ENCODE results near the gene EPS8L3.
"Not testable (repeated sequence)": the region's sequence is repeated elsewhere in the genome, so short reads cannot be mapped to it uniquely, and the experiment has no call there.

EPS8L3 gene

DNA sequence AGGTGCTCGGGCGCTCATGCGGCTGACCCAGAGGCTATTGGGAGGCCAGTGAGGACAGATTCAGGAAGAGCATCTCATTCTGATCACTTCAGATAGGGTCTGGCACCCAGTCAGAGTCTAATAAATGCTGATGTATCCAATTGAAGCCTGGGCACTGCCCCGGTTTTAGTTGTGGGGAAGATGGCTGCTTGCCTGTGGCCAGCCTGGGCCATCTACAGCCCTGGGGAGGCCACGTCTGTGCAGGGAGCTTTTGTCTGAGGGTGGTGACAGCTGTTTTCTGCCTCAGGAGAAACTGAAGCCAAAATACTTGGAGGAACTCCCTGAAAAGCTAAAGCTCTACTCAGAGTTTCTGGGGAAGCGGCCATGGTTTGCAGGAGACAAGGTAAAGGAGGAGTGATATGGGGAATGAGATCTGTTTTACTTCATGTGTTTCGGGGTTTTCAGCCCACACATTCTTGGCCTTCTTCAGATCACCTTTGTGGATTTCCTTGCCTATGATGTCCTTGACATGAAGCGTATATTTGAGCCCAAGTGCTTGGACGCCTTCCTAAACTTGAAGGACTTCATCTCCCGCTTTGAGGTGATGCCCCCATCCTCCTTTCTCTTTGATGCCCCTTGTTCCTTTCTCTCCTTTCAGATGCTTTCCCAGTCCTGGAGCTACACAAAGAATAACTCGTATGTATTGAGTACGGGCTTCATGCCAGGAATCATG, 48.9 kb downstream of the EPS8L3 start:
- no peak for FAIRE-seq
- DNase-seq (ENCODE audit: insufficient read length, low spot score), result no peak

DNA sequence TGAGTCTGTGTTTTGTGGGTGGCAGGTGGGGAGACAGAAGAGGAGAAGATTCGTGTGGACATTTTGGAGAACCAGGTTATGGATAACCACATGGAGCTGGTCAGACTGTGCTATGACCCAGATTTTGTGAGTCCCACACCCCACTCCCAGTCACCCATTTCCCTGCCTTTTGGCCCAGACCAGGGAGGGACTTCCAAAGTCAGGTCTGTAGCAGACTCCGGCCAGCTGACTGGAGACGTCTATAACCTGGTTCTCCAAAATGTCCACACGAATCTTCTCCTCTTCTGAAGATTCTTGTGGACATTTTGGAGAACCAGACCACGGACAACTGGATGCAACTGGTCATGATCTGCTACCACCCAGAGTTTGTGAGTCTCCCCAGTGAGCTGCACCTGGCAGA, 50.1 kb downstream of the EPS8L3 start:
- FAIRE-seq (no peak), DNase-seq (ENCODE audit: insufficient read length, low spot score) (no peak)

DNA sequence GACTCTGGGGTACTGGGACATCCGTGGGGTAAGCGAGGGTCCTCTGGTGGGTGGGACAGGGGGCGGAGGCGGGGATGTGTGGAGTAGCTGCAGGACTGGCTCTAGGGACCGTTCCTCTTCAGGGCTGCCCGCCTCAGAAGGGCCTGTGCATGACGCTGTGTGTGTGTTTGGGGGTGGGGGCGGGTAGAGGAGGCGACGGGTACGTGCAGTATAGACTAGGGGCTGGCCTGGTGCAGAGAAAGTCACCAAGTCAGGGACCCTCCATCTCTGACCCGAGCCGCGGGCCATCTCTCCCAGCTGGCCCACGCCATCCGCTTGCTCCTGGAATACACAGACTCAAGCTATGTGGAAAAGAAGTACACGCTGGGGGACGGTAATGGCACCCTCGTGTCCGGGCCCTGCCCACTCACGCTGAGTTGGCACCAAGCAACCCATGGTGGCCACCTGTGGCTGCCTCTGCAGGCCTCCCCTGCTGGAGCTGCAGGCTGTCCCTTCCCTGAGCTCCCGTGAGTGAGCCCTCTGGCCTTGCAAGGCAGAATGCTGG, 51.3 kb downstream of the EPS8L3 start:
- DNase-seq (ENCODE audit: insufficient read length, low spot score), result no peak
- no peak for FAIRE-seq

- not testable (repeated sequence) for FAIRE-seq
These were observed 52.0 kb downstream of the EPS8L3 start, which contains the start of gene GSTM5 for GRCh38 chr1:109711593-109712320. GSTM5 (plus strand) TSS chr1:109712251; CDS start chr1:109712313, 62 bp downstream.

GRCh38 chr1:109709822-109710221, 53.9 kb downstream of the EPS8L3 start:
- FAIRE-seq; DNase-seq (ENCODE audit: insufficient read length, low spot score): not testable (repeated sequence)

More at GRCh38 chr1:109711593-109712320, 52.0 kb downstream of the EPS8L3 start, which contains the start of gene GSTM5:
- not testable (repeated sequence) for DNase-seq (ENCODE audit: insufficient read length, low spot score)

- not testable (repeated sequence) for FAIRE-seq; DNase-seq (ENCODE audit: insufficient read length, low spot score)
These were observed 54.8 kb downstream of the EPS8L3 start for GRCh38 chr1:109708949-109709348.

GRCh38 chr1:109705411-109705810, 58.3 kb downstream of the EPS8L3 start:
- no peak for DNase-seq (ENCODE audit: insufficient read length, low spot score)
- no peak for FAIRE-seq

- FAIRE-seq (no peak), DNase-seq (ENCODE audit: insufficient read length, low spot score) (no peak)
These were observed 59.5 kb downstream of the EPS8L3 start for GRCh38 chr1:109704173-109704572.

- not testable (repeated sequence) for DNase-seq (ENCODE audit: insufficient read length, low spot score); FAIRE-seq
These were observed 60.8 kb downstream of the EPS8L3 start for GRCh38 chr1:109702940-109703339.

Data from HTR-8/SVneo (cell line).